Mesothelial cell of epicardium (in vitro differentiated cells): ENCODE measurements around the gene CAPN10. TPM values are rescaled to one million over a fixed set of nuclear protein-coding genes. Genes with fewer than 3 reads are reported as not detected.

Source experiments
- DNase-seq, 2 experiments: peaks; one replicate each; pipeline ENCODE4 v3.0.0; 2021; ENCODE audit warnings: low spot score in 2 of 2; ENCODE audit not compliant: unreplicated experiment in 2 of 2
- H3K27ac Mint-ChIP-seq: 2 replicates; pipeline ENCODE4 v1.8.0; 2021; ENCODE audit warnings: mixed read lengths
- H3K27me3 Mint-ChIP-seq: 2 replicates; pipeline ENCODE4 v1.8.0; 2021; ENCODE audit warnings: low read depth, mixed read lengths
- H3K36me3 Mint-ChIP-seq: 2 replicates; pipeline ENCODE4 v1.8.0; 2021; ENCODE audit warnings: mixed read lengths
- H3K4me1 Mint-ChIP-seq: 2 replicates; pipeline ENCODE4 v1.8.0; 2021; ENCODE audit warnings: mixed read lengths
- H3K4me3 Mint-ChIP-seq: 2 replicates; pipeline ENCODE4 v1.8.0; 2021; ENCODE audit warnings: mild to moderate bottlenecking, moderate library complexity, mixed read lengths
- H3K9me3 Mint-ChIP-seq: 2 replicates; pipeline ENCODE4 v1.8.0; 2021; ENCODE audit warnings: mixed read lengths
- CTCF ChIP-seq: fragments of 200-600 bp; sonication (generic); IDR thresholded peaks from one replicate; pipeline ENCODE4 v1.5.0; 2021; ENCODE audit warnings: antibody characterized with exemption; ENCODE audit not compliant: unreplicated experiment
- total RNA-seq: library from RNA; stranded (reverse); gene quantifications from 3 replicates; pipeline ENCODE4 v1.2.1, GENCODE V29; 2021

The CAPN10 gene
- total RNA-seq, 1 donor from 2014 or later = 58.6 TPM

DNA sequence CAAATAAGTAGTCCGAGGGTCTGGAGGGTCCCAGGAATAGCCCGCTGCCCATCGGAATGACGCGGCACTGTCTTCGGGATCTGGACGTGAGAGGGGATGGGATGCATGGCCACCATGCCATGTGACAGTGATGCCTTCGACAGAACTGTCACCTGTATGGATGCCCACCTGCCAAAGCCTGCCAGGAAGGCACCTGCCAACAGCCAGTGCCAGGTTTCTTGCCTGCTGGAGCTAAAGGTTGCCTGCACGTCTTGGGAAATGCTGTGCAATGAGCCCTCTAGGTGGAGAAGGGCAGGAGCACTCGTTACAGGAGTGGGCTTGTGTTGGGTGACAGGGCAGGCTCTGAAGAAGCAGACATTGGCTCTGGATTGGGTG is 59.3 kb downstream of the CAPN10 start:
- no peak overlapping the region for H3K4me3 Mint-ChIP-seq
- no peaks in the 10 kb centered on the region for H3K36me3 Mint-ChIP-seq
- H3K4me1 Mint-ChIP-seq = no peaks in the 10 kb centered on the region
- TF ChIP-seq CTCF = no peak
- no peaks in the 10 kb centered on the region for H3K9me3 Mint-ChIP-seq
- H3K27me3 Mint-ChIP-seq = peaks cover 68% of the 10 kb centered on the region
- H3K27ac Mint-ChIP-seq = no peak overlapping the region
- DNase-seq = peak in 1 of 2 experiments; percentile 29

- H3K4me3 Mint-ChIP-seq = no peak overlapping the region
- H3K27ac Mint-ChIP-seq = no peak overlapping the region
- peaks cover 70% of the 10 kb centered on the region for H3K27me3 Mint-ChIP-seq
- peak in 1 of 2 experiments; percentile 28 for DNase-seq
- no peak for TF ChIP-seq CTCF
- H3K4me1 Mint-ChIP-seq = no peaks in the 10 kb centered on the region
- no peaks in the 10 kb centered on the region for H3K9me3 Mint-ChIP-seq
- no peaks in the 10 kb centered on the region for H3K36me3 Mint-ChIP-seq
Measured at GRCh38 chr2:240646176-240646899, 59.8 kb downstream of the CAPN10 start.

- H3K36me3 Mint-ChIP-seq = no peaks in the 10 kb centered on the region
- H3K4me3 Mint-ChIP-seq = no peak overlapping the region
- peak in 1 of 2 experiments; percentile 30 for DNase-seq
- no peak overlapping the region for H3K27ac Mint-ChIP-seq
- H3K9me3 Mint-ChIP-seq = no peaks in the 10 kb centered on the region
- no peaks in the 10 kb centered on the region for H3K4me1 Mint-ChIP-seq
- peaks cover 74% of the 10 kb centered on the region for H3K27me3 Mint-ChIP-seq
- TF ChIP-seq CTCF = no peak
Measured at GRCh38 chr2:240646900-240647502, 60.5 kb downstream of the CAPN10 start.

DNA sequence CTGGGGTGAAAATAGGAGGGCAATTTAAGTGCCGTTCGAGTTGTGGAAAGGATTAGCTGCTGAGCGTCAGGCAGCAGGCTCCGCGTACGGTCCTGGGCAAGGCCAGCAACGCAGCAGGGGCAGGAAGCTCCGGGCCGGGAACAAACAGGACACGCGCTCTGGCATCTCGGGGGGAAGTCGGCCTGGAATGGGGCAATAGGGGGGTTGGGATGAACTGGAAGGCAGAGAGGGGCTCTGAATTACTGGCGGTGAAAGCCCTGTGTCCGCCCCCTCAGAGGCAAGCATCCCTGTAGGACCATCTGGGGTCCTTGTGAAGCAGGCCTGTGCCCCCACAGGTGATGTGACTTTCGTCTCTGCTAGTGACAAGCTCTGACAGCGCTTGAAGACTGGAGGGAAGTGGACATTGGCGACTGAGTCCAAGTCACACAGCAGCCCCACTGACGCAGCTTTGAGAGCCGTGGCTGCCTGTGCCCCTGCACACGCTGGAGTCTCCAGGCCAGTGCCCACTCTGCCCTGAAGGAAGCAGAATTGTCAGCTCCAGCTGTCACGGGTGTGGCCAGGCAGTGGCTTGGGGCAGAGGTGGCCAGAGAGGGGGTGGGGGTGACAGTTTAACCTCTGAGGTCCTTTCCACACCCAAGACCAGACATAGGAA is 61.1 kb downstream of the CAPN10 start:
- DNase-seq = peak in 1 of 2 experiments; percentile 14
- no peak for TF ChIP-seq CTCF
- no peaks in the 10 kb centered on the region for H3K9me3 Mint-ChIP-seq
- H3K27me3 Mint-ChIP-seq = peaks cover 77% of the 10 kb centered on the region
- H3K27ac Mint-ChIP-seq = no peak overlapping the region
- no peak overlapping the region for H3K4me3 Mint-ChIP-seq
- H3K36me3 Mint-ChIP-seq = no peaks in the 10 kb centered on the region
- no peaks in the 10 kb centered on the region for H3K4me1 Mint-ChIP-seq

GRCh38 chr2:240648155-240648649 is 61.7 kb downstream of the CAPN10 start:
- peak in 1 of 2 experiments; percentile 35 for DNase-seq
- Mint-ChIP-seq H3K4me3 (no peak overlapping the region), H3K4me1 (no peaks in the 10 kb centered on the region), H3K9me3 (no peaks in the 10 kb centered on the region), H3K27ac (no peak overlapping the region), H3K27me3 (peaks cover 79% of the 10 kb centered on the region), H3K36me3 (no peaks in the 10 kb centered on the region)
- no peak for TF ChIP-seq CTCF

Other genes with a start within 250 kb of the CAPN10 start
- 86.1 to 89.7 TPM (median 88.0 TPM) in 3 replicates for gene GPC1, start 151.1 kb upstream of the CAPN10 start, total RNA-seq
- 25.9 to 29.8 TPM (median 27.3 TPM) in 3 replicates for gene ANKMY1, start 28.7 kb upstream of the CAPN10 start, total RNA-seq
- 4.3 to 6.2 TPM (median 5.9 TPM) in 3 replicates for gene DUSP28, start 26.4 kb upstream of the CAPN10 start, total RNA-seq
- 26.4 to 28.3 TPM (median 28.3 TPM) in 3 replicates for gene RNPEPL1, start 18.2 kb upstream of the CAPN10 start, total RNA-seq
- 5.4 to 6.0 TPM (median 6.0 TPM) in 3 replicates for gene GPR35, start 38.7 kb downstream of the CAPN10 start, total RNA-seq
- not detected in 3 replicates for gene AQP12B, start 96.2 kb downstream of the CAPN10 start, total RNA-seq
- gene AQP12A, start 105.1 kb downstream of the CAPN10 start, total RNA-seq = not detected in 3 replicates
- 46.2 to 49.5 TPM (median 48.9 TPM) in 3 replicates for gene KIF1A, start 233.5 kb downstream of the CAPN10 start, total RNA-seq